ENCODE data around the gene MGAT5. TPM values are rescaled to one million over a fixed set of nuclear protein-coding genes. Genes with fewer than 3 reads are reported as not detected.
A peak's percentile ranks its signal among the peaks of the same experiment; 100 is the strongest.

Gene MGAT5
- polyA plus RNA-seq, 1 donor, result 19.0 TPM

DNA sequence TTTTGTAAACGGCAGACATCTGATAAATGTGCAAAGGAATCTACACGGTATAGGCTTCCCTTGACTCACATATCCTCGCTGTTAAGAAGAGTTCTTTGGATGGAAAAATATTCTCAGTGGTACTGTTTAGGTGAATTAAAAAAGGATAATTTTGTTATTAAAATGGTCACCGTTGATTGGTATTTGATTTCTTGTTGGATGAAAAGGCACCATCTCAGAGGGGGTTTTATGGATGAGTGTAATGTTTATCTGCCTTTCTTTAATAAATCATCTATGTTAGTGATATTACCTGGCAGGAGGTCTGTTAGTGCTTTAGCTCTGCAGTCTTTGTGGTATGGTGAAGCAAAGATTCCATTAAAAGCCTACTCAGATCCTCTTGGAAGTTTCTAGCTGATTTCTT lies 92.3 kb downstream of the MGAT5 start:
- H3K4me1 ChIP-seq (ENCODE audit: control insufficient read depth, insufficient read depth, low read length), result no peaks in the 10 kb centered on the region
- H3K27me3 ChIP-seq (ENCODE audit: control insufficient read depth, insufficient read depth, low read length), result no peaks in the 10 kb centered on the region

DNA sequence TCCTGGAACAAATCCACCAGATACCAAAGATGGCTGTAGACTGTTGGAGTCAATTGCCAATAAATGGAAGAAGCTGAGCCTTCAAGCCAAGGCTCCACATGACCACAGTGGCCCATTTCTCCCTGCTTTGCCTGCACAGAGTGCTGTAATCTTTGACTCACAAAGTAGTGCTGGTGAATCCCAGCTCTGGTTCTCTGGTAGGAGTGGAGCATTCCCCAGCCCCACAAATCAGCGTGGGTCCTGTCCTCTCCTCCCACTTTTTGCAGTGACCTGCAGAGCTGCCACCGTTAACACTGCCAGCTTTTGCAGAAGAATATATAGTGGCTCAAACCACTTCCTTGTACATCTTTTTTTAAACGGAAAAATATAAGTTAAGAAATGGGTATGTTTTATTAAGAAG lies 93.9 kb downstream of the MGAT5 start:
- Histone ChIP-seq H3K27ac (ENCODE audit: low read length) (no peak overlapping the region), H3K4me1 (ENCODE audit: control insufficient read depth, insufficient read depth, low read length) (no peaks in the 10 kb centered on the region)
- WGBS (ENCODE audit: insufficient coverage, low lambda C conversion rate), result no CpG with 5 or more reads among the region's 3 CpGs

More for the DNA sequence above, 92.3 kb downstream of the MGAT5 start:
- peaks cover 8% of the 10 kb centered on the region for H3K36me3 ChIP-seq (ENCODE audit: control insufficient read depth, insufficient read depth, low read length)
- 100% methylated on average over 1 of the region's 4 CpGs for WGBS (ENCODE audit: insufficient coverage, low lambda C conversion rate)
- H3K27ac ChIP-seq (ENCODE audit: low read length), result no peak overlapping the region
- no peaks in the 10 kb centered on the region for H3K9me3 ChIP-seq (ENCODE audit: control insufficient read depth, low read depth, low read length)
- no peak for DNase-seq
- H3K4me3 ChIP-seq (ENCODE audit: low read length), result no peak overlapping the region

GRCh38 chr2:134348239-134348638 lies 94.4 kb downstream of the MGAT5 start:
- no peaks in the 10 kb centered on the region for H3K4me1 ChIP-seq (ENCODE audit: control insufficient read depth, insufficient read depth, low read length)
- no peak overlapping the region for H3K27ac ChIP-seq (ENCODE audit: low read length)
- H3K27me3 ChIP-seq (ENCODE audit: control insufficient read depth, insufficient read depth, low read length), result no peaks in the 10 kb centered on the region
- WGBS (ENCODE audit: insufficient coverage, low lambda C conversion rate), result no CpG with 5 or more reads among the region's 4 CpGs
- H3K36me3 ChIP-seq (ENCODE audit: control insufficient read depth, insufficient read depth, low read length), result peaks cover 11% of the 10 kb centered on the region
- H3K9me3 ChIP-seq (ENCODE audit: control insufficient read depth, low read depth, low read length), result no peaks in the 10 kb centered on the region
- DNase-seq, result no peak
- H3K4me3 ChIP-seq (ENCODE audit: low read length), result no peak overlapping the region

More for the DNA sequence above, 93.9 kb downstream of the MGAT5 start:
- Histone ChIP-seq H3K9me3 (ENCODE audit: control insufficient read depth, low read depth, low read length) (no peaks in the 10 kb centered on the region), H3K36me3 (ENCODE audit: control insufficient read depth, insufficient read depth, low read length) (peaks cover 11% of the 10 kb centered on the region), H3K4me3 (ENCODE audit: low read length) (no peak overlapping the region), H3K27me3 (ENCODE audit: control insufficient read depth, insufficient read depth, low read length) (no peaks in the 10 kb centered on the region)
- DNase-seq, result no peak

- Histone ChIP-seq H3K9me3 (ENCODE audit: control insufficient read depth, low read depth, low read length) (no peaks in the 10 kb centered on the region), H3K27me3 (ENCODE audit: control insufficient read depth, insufficient read depth, low read length) (no peaks in the 10 kb centered on the region), H3K27ac (ENCODE audit: low read length) (no peak overlapping the region), H3K4me1 (ENCODE audit: control insufficient read depth, insufficient read depth, low read length) (no peaks in the 10 kb centered on the region), H3K4me3 (ENCODE audit: low read length) (no peak overlapping the region), H3K36me3 (ENCODE audit: control insufficient read depth, insufficient read depth, low read length) (peaks cover 11% of the 10 kb centered on the region)
- WGBS (ENCODE audit: insufficient coverage, low lambda C conversion rate), result 72% methylated on average over 2 of the region's 5 CpGs
- no peak for DNase-seq
Observed at GRCh38 chr2:134348760-134349159, 94.9 kb downstream of the MGAT5 start.

- no peaks in the 10 kb centered on the region for H3K27me3 ChIP-seq (ENCODE audit: control insufficient read depth, insufficient read depth, low read length)
- no peaks in the 10 kb centered on the region for H3K9me3 ChIP-seq (ENCODE audit: control insufficient read depth, low read depth, low read length)
- DNase-seq, result no peak
- peaks cover 16% of the 10 kb centered on the region for H3K36me3 ChIP-seq (ENCODE audit: control insufficient read depth, insufficient read depth, low read length)
- 86% methylated on average over 1 of the region's 3 CpGs for WGBS (ENCODE audit: insufficient coverage, low lambda C conversion rate)
- no peaks in the 10 kb centered on the region for H3K4me1 ChIP-seq (ENCODE audit: control insufficient read depth, insufficient read depth, low read length)
- no peak overlapping the region for H3K27ac ChIP-seq (ENCODE audit: low read length)
- H3K4me3 ChIP-seq (ENCODE audit: low read length), result no peak overlapping the region
Observed at GRCh38 chr2:134351016-134351415, 97.1 kb downstream of the MGAT5 start.

DNA sequence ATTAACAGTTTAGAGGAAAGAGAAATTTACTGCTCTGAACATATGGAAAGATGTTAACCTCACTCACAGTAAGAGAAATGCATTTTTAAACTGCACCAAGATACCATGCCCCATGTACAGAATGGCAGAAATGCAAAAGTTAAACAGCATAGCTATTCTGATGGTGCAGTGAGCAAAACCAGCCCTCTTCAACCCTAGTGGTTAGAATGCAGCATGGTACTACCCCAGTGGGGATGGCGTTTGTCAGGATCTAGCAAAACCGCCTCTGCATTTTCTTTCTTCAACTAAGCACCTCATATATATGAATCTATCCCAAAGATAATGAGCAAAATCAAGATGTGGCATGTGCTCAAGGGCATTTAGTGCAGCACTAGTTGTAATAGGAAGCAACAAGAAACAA lies 98.0 kb downstream of the MGAT5 start:
- Histone ChIP-seq H3K27me3 (ENCODE audit: control insufficient read depth, insufficient read depth, low read length) (no peaks in the 10 kb centered on the region), H3K9me3 (ENCODE audit: control insufficient read depth, low read depth, low read length) (no peaks in the 10 kb centered on the region), H3K4me1 (ENCODE audit: control insufficient read depth, insufficient read depth, low read length) (no peaks in the 10 kb centered on the region), H3K36me3 (ENCODE audit: control insufficient read depth, insufficient read depth, low read length) (peaks cover 19% of the 10 kb centered on the region), H3K27ac (ENCODE audit: low read length) (no peak overlapping the region), H3K4me3 (ENCODE audit: low read length) (no peak overlapping the region)
- DNase-seq, result no peak
- WGBS (ENCODE audit: insufficient coverage, low lambda C conversion rate), result 100% methylated on average over 2 of the region's 2 CpGs

- H3K27me3 ChIP-seq (ENCODE audit: control insufficient read depth, insufficient read depth, low read length), result no peaks in the 10 kb centered on the region
- no peaks in the 10 kb centered on the region for H3K4me1 ChIP-seq (ENCODE audit: control insufficient read depth, insufficient read depth, low read length)
- no peak overlapping the region for H3K27ac ChIP-seq (ENCODE audit: low read length)
- H3K4me3 ChIP-seq (ENCODE audit: low read length), result no peak overlapping the region
- DNase-seq, result no peak
- WGBS (ENCODE audit: insufficient coverage, low lambda C conversion rate), result 100% methylated on average over 1 of the region's 3 CpGs
- H3K36me3 ChIP-seq (ENCODE audit: control insufficient read depth, insufficient read depth, low read length), result peaks cover 19% of the 10 kb centered on the region
- no peaks in the 10 kb centered on the region for H3K9me3 ChIP-seq (ENCODE audit: control insufficient read depth, low read depth, low read length)
Observed at GRCh38 chr2:134352844-134353243, 99.0 kb downstream of the MGAT5 start.

GRCh38 chr2:134354611-134355010 lies 100.7 kb downstream of the MGAT5 start:
- H3K27ac ChIP-seq (ENCODE audit: low read length), result no peak overlapping the region
- WGBS (ENCODE audit: insufficient coverage, low lambda C conversion rate), result 93% methylated on average over 2 of the region's 3 CpGs
- no peaks in the 10 kb centered on the region for H3K9me3 ChIP-seq (ENCODE audit: control insufficient read depth, low read depth, low read length)
- H3K4me1 ChIP-seq (ENCODE audit: control insufficient read depth, insufficient read depth, low read length), result peaks cover 5% of the 10 kb centered on the region
- no peak overlapping the region for H3K4me3 ChIP-seq (ENCODE audit: low read length)
- DNase-seq, result no peak
- H3K36me3 ChIP-seq (ENCODE audit: control insufficient read depth, insufficient read depth, low read length), result peaks cover 19% of the 10 kb centered on the region
- H3K27me3 ChIP-seq (ENCODE audit: control insufficient read depth, insufficient read depth, low read length), result no peaks in the 10 kb centered on the region

- DNase-seq, result no peak
- Histone ChIP-seq H3K27me3 (ENCODE audit: control insufficient read depth, insufficient read depth, low read length) (no peaks in the 10 kb centered on the region), H3K4me3 (ENCODE audit: low read length) (no peak overlapping the region), H3K4me1 (ENCODE audit: control insufficient read depth, insufficient read depth, low read length) (peaks cover 9% of the 10 kb centered on the region), H3K27ac (ENCODE audit: low read length) (no peak overlapping the region), H3K36me3 (ENCODE audit: control insufficient read depth, insufficient read depth, low read length) (peaks cover 15% of the 10 kb centered on the region), H3K9me3 (ENCODE audit: control insufficient read depth, low read depth, low read length) (no peaks in the 10 kb centered on the region)
- WGBS (ENCODE audit: insufficient coverage, low lambda C conversion rate), result 61% methylated on average over 3 of the region's 3 CpGs
Observed at GRCh38 chr2:134357814-134358213, 103.9 kb downstream of the MGAT5 start.

- H3K4me3 ChIP-seq (ENCODE audit: low read length), result no peak overlapping the region
- peaks cover 23% of the 10 kb centered on the region for H3K36me3 ChIP-seq (ENCODE audit: control insufficient read depth, insufficient read depth, low read length)
- no peaks in the 10 kb centered on the region for H3K27me3 ChIP-seq (ENCODE audit: control insufficient read depth, insufficient read depth, low read length)
- H3K9me3 ChIP-seq (ENCODE audit: control insufficient read depth, low read depth, low read length), result no peaks in the 10 kb centered on the region
- DNase-seq, result peak; percentile 27 to 61
- H3K4me1 ChIP-seq (ENCODE audit: control insufficient read depth, insufficient read depth, low read length), result peaks cover 9% of the 10 kb centered on the region
- no peak overlapping the region for H3K27ac ChIP-seq (ENCODE audit: low read length)
- WGBS (ENCODE audit: insufficient coverage, low lambda C conversion rate), result 20% methylated on average over 1 of the region's 10 CpGs
Observed at GRCh38 chr2:134359367-134360081, 105.7 kb downstream of the MGAT5 start.
